ENCODE measurements around the gene PTPRS. TPM values are rescaled to one million over a fixed set of nuclear protein-coding genes. Genes with fewer than 3 reads are reported as not detected.

The PTPRS gene
- total and polyA plus RNA-seq, 2 of the 8 experiments (the other 6 are each of a cell fraction or from before 2014, with no cell fraction given) = 96.8 to 223 TPM

DNA sequence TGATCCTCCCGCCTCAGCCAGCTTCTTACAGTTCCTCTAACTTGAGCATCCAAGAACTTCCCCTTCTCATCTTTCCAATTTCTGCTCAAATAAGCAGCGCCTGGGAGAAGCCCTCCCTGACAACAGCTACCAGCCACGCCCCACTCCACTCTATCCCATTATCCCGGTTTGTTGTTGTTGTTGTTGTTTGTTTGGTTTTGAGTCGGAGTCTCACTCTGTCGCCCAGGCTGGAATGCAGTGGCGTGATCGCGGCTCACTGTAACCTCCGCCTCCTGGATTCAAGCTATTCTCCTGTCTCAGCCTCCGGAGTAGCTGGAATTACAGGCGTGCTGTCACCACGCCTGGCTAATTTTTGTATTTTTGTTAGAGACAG is 822 bp upstream of the PTPRS start:
- H3K79me2 ChIP-seq (ENCODE audit: control insufficient read depth in 1 of 2, insufficient read depth in 2 of 2, low read length in 2 of 2) = peaks cover 0 to 28% of the 10 kb centered on the region in 2 experiments; a peak in 3 of 4 replicates
- no peak overlapping the region for H4K5ac ChIP-seq (ENCODE audit: insufficient read length, low read depth, low read length)
- H3K4ac ChIP-seq (replicated peaks; ENCODE audit: insufficient read length, low read depth, low read length) = no peak overlapping the region
- no peak overlapping the region for H2BK12ac ChIP-seq (ENCODE audit: low read depth, low read length)
- CTCF ChIA-PET (ENCODE audit: partially characterized antibody) = interaction anchor here (1.9 kb wide), 1 partner anchor 13 kb away, joined by 7 read pairs; no protein-coding TSS in a partner anchor
- 91% methylated on average over 13 of the region's 13 CpGs; no CpG with 5 or more reads in 1 of the 2 experiments for WGBS, 2 experiments (ENCODE audit: extremely low coverage in 1 of 2, insufficient coverage in 1 of 2, insufficient read length in 1 of 2, insufficient replicate concordance in 2 of 2, low coverage in 1 of 2, low lambda C conversion rate in 2 of 2, missing lambda C conversion rate in 1 of 2)
- POLR2A ChIA-PET (ENCODE audit: partially characterized antibody) = interaction anchor here (0.8 to 4.0 kb wide), 5 partner anchors 10 to 58 kb away, joined by 3 to 36 read pairs (median 4); no protein-coding TSS in a partner anchor
- no peak overlapping the region for H3K18ac ChIP-seq (ENCODE audit: extremely low read depth, low read length)
- H2BK20ac ChIP-seq (ENCODE audit: low read length) = no peak overlapping the region
- H2AK5ac ChIP-seq (ENCODE audit: low read depth, low read length) = no peak overlapping the region
- peak overlapping the region; percentile 10; the same call in 1 of the 2 replicates for H2BK15ac ChIP-seq (ENCODE audit: low read length)
- no peak for DNase-seq (ENCODE audit: low read depth in 1 of 2, low spot score in 2 of 2)
- H3K4me2 ChIP-seq (ENCODE audit: insufficient read depth in 1 of 2, low read depth in 2 of 2, low read length in 2 of 2) = no peak overlapping the region
- H3K14ac ChIP-seq (ENCODE audit: insufficient read length) = no peak overlapping the region
- H3K23ac ChIP-seq (ENCODE audit: insufficient read length) = no peak overlapping the region
- no peak overlapping the region for H2BK5ac ChIP-seq (ENCODE audit: low read depth, low read length)
- no peak overlapping the region for H2BK120ac ChIP-seq (replicated peaks; ENCODE audit: low read depth, low read length)
- peaks cover 10 to 21% (median 17%) of the 10 kb centered on the region in 4 experiments for H3K27me3 ChIP-seq (replicated peaks in 1 of 4; ENCODE audit: control insufficient read depth in 3 of 4, extremely low read depth in 1 of 4, insufficient read depth in 3 of 4, low read length in 3 of 4)
- H2AFZ ChIP-seq (ENCODE audit: low read length) = no peak overlapping the region
- H3K4me1 ChIP-seq (replicated peaks in 1 of 4; ENCODE audit: control insufficient read depth in 3 of 4, insufficient read depth in 4 of 4, low read length in 3 of 4) = peaks cover under 1 to 19% (median 10%) of the 10 kb centered on the region in 4 experiments
- no peaks in the 10 kb centered on the region for H3K36me3 ChIP-seq (ENCODE audit: control insufficient read depth in 2 of 4, insufficient read depth in 4 of 4, low read length in 3 of 4)
- H3K4me3 ChIP-seq (ENCODE audit: extremely low read depth in 1 of 4, insufficient read depth in 2 of 4, low read depth in 3 of 4, low read length in 4 of 4) = no peak overlapping the region
- H3K56ac ChIP-seq (replicated peaks; ENCODE audit: insufficient read length, low read depth, low read length) = no peak overlapping the region
- peaks cover 4 to 8% of the 10 kb centered on the region in 2 experiments; a peak in 2 of 4 replicates for H3K9me3 ChIP-seq (ENCODE audit: insufficient read depth in 2 of 2, low read depth in 1 of 2, low read length in 1 of 2)
- no peak overlapping the region; the same call in 1 of the 2 replicates for H4K8ac ChIP-seq (ENCODE audit: extremely low read depth, insufficient read depth, low read length)
- H4K20me1 ChIP-seq (replicated peaks in 1 of 2; ENCODE audit: control insufficient read depth in 1 of 2, insufficient read depth in 2 of 2, low read length in 2 of 2) = peaks cover 12 to 14% of the 10 kb centered on the region in 2 experiments
- no peak overlapping the region for H4K91ac ChIP-seq (replicated peaks; ENCODE audit: insufficient read length, low read length)
- peaks cover 7% of the 10 kb centered on the region; the same call in 1 of the 2 replicates for H3K23me2 ChIP-seq (ENCODE audit: low read depth, low read length)
- TF ChIP-seq SP4 (IDR thresholded peaks at IDR 0.05; ENCODE audit: low read length) (no peak), RXRA (IDR thresholded peaks at IDR 0.05; ENCODE audit: insufficient read depth, low read depth, low read length) (no peak), TBP (IDR thresholded peaks at IDR 0.05; ENCODE audit: low read depth, low read length) (no peak), GABPA (IDR thresholded peaks at IDR 0.05; ENCODE audit: borderline replicate concordance, insufficient read depth, low read length) (no peak), BCL11A (IDR thresholded peaks at IDR 0.05; ENCODE audit: low read depth in 2 of 2, low read length in 2 of 2) (no peak), TAF1 (IDR thresholded peaks at IDR 0.05; ENCODE audit: low read depth, low read length) (no peak), EGR1 (IDR thresholded peaks at IDR 0.05; ENCODE audit: borderline replicate concordance, low read depth, low read length) (no peak), CBX5 (IDR thresholded peaks at IDR 0.05; ENCODE audit: low read depth, low read length) (no peak), JUN (IDR thresholded peaks at IDR 0.05; ENCODE audit: low read depth, low read length) (no peak), SIN3A (conservative IDR thresholded peaks at IDR 0.05 in 1 of 2, IDR thresholded peaks at IDR 0.05 in 1 of 2; ENCODE audit: low read depth in 1 of 2, low read length in 2 of 2) (no peak), RBBP5 (IDR thresholded peaks at IDR 0.05; ENCODE audit: borderline replicate concordance, low read depth, low read length) (no peak)
- peaks cover 3% of the 10 kb centered on the region; the same call in 1 of the 2 replicates for H3K79me1 ChIP-seq (ENCODE audit: low read depth, low read length)
- no peak for FAIRE-seq
- H3K27ac ChIP-seq (ENCODE audit: low read depth, low read length) = no peak overlapping the region
- no peak overlapping the region for H3K9ac ChIP-seq (replicated peaks in 1 of 4; ENCODE audit: extremely low read depth in 1 of 4, low read depth in 3 of 4, low read length in 3 of 4)

All from H1 (cell line).